Placental epithelial cell (primary cell): ENCODE results near the gene ZSWIM4. TPM values are rescaled to one million over a fixed set of nuclear protein-coding genes. Genes with fewer than 3 reads are reported as not detected.
A peak's percentile ranks its signal among the peaks of the same experiment; 100 is the strongest.

Experiments used
- small RNA-seq: library from RNA; depleted of rRNA; stranded (forward); fragments of <200 nt; gene quantifications from one replicate; pipeline ENCODE3, GENCODE V24; 2012
- total RNA-seq: library from RNA; depleted of rRNA; stranded (reverse); fragments of >200 nt; gene quantifications from 2 replicates; pipeline ENCODE4 v1.2.3, GENCODE V29; 2012

ZSWIM4 gene
- 2.0 and 4.1 TPM in 2 replicates for total RNA-seq

GRCh38 chr19:13794757-13795589 is at the start of gene ZSWIM4:
Gene ZSWIM4, plus strand, starts transcription at chr19:13795443. Its CDS starts 206 bp downstream, at chr19:13795649.

GRCh38 chr19:13764101-13764807 is 31.0 kb upstream of the ZSWIM4 start, which contains the start of gene MRI1:
Gene MRI1, plus strand, starts transcription at chr19:13764522. Its CDS starts 67 bp downstream, at chr19:13764589.

GRCh38 chr19:13774217-13775191 is 20.7 kb upstream of the ZSWIM4 start, which contains the start of gene C19orf53:
Gene C19orf53, plus strand, starts transcription at chr19:13774456. Its CDS starts 22 bp downstream, at chr19:13774478.

GRCh38 chr19:13876834-13877233 is 81.6 kb downstream of the ZSWIM4 start, which contains the start of gene NANOS3:
Gene NANOS3, plus strand, starts transcription at chr19:13877134. Its CDS starts 115 bp downstream, at chr19:13877249.

Small RNA genes lying within 50 kb of the gene (small RNA-seq; reads per million reads assigned to genes)
- gene MIR181C (4.0 reads per million, percentile 89 among the genes with 10 or more reads in this experiment), gene MIR181D (11.6 reads per million, percentile 95 among the genes with 10 or more reads in this experiment), gene RN7SL619P (not detected)

Other genes with a start within 250 kb of the ZSWIM4 start
- gene MRI1, start 30.9 kb upstream of the ZSWIM4 start, total RNA-seq, result 31.4 and 47.5 TPM in 2 replicates
- 52.5 and 57.7 TPM in 2 replicates for gene C19orf53, start 21.0 kb upstream of the ZSWIM4 start, total RNA-seq
- 1.3 TPM in 1 of 2 replicates, not detected in the other for gene NANOS3, start 81.7 kb downstream of the ZSWIM4 start, total RNA-seq
- 0.79 and 0.87 TPM in 2 replicates for gene BRME1, start 110.7 kb downstream of the ZSWIM4 start, total RNA-seq
- gene CC2D1A, start 110.8 kb downstream of the ZSWIM4 start, total RNA-seq, result 11.4 and 22.7 TPM in 2 replicates
- 0.39 and 0.43 TPM in 2 replicates for gene PODNL1, start 143.0 kb downstream of the ZSWIM4 start, total RNA-seq
- 13.1 and 16.9 TPM in 2 replicates for gene DCAF15, start 157.1 kb downstream of the ZSWIM4 start, total RNA-seq
- 5.1 and 5.3 TPM in 2 replicates for gene RFX1, start 210.9 kb downstream of the ZSWIM4 start, total RNA-seq
- not detected in 2 replicates for gene RLN3, start 232.7 kb downstream of the ZSWIM4 start, total RNA-seq
- 0.39 and 0.65 TPM in 2 replicates for gene IL27RA, start 236.3 kb downstream of the ZSWIM4 start, total RNA-seq